Hematopoietic multipotent progenitor cell treated with erythropoietin and hydrocortisone succinate and interleukin-3 and kit ligand, for 17 days (in vitro differentiated cells): Measurements from ENCODE around the gene INPP5K.
A peak's percentile ranks its signal among the peaks of the same experiment; 100 is the strongest.

ENCODE experiments used
- DNase-seq: peaks from one replicate; pipeline ENCODE4 v3.0.0-alpha.2; 2015; ENCODE audit warnings: low spot score

INPP5K gene

GRCh38 chr17:1505586-1505985 is 10.8 kb downstream of the INPP5K start:
- no peak for DNase-seq

- no peak for DNase-seq
Measured at GRCh38 chr17:1504866-1505265, 11.5 kb downstream of the INPP5K start.

DNA sequence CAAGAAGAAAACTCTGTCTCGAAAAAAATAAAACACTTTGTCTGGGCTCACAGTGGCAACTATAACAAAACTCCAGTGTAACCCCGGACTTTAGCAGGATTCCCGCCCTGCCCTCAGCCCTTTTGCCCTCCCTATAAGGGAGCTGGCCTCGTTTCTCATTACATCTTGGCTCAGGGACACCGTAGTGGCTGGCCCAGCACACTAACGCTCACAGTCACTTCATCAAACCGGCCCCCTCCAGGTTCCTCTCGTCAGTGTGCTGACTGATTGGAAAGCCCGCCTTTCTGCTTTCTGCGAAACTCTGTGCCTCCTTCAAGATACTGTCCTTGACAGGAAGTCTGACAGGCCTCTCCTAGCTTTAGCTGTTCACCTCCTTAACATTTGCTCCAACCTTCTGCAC is 12.7 kb downstream of the INPP5K start:
- DNase-seq = no peak

GRCh38 chr17:1498869-1499268 is 17.5 kb downstream of the INPP5K start:
- DNase-seq = no peak

GRCh38 chr17:1498233-1498632 is 18.2 kb downstream of the INPP5K start:
- DNase-seq = no peak

GRCh38 chr17:1497831-1498230 is 18.6 kb downstream of the INPP5K start:
- no peak for DNase-seq

DNA sequence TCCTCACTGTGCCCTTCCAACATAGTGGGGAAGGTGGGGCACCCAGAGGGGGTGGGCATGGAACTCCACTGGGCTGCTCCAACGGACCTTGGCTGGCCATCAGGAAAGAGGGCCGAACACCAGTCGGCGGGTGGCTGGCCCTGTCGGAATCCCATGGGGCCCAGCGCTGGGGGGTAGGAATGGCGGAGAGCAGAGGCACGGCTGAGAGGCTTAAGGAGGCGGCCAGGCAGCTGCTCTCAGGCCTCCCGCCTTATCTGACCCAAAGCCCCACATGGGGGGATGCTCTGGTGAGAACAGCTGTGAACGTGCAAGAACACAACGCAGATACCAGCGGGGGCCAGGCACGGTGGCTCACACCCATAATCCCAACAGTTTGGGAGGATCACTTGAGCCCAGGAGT is 19.5 kb downstream of the INPP5K start:
- DNase-seq = no peak

DNA sequence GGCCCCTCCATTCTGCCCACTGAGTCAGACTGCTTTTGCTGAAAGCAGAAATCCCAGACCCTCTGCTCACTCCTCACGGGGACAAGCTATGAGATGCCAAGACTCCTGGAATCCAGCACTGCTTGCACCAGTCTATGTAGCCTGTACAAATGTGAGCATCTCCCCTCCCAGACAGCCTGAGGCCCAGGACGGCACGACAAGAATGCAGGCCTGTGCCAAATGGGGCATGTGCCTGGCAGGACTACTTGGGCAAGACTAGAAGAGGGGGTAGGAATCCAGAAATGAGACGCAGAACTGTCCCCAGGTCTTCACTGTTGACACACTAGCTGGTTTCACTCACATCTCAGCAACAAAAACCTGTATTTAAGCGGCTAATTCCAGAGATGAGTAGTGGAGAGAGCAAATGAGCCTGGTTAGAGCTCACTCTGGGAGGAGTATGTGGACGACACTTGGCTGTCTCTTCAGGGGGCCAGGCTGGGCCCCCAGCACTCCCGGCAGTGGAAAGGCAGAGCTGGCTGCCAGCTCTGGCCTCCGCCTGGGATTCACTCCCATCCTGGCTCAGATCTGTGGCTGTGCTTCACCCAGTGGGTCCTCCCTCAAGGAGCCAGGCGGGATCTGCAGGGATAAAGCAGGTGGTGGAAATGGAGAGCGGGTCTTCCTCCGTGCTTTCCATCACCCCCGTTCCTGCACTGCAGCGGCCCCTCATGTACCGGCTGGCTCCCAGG is 21.0 kb downstream of the INPP5K start:
- no peak for DNase-seq

DNA sequence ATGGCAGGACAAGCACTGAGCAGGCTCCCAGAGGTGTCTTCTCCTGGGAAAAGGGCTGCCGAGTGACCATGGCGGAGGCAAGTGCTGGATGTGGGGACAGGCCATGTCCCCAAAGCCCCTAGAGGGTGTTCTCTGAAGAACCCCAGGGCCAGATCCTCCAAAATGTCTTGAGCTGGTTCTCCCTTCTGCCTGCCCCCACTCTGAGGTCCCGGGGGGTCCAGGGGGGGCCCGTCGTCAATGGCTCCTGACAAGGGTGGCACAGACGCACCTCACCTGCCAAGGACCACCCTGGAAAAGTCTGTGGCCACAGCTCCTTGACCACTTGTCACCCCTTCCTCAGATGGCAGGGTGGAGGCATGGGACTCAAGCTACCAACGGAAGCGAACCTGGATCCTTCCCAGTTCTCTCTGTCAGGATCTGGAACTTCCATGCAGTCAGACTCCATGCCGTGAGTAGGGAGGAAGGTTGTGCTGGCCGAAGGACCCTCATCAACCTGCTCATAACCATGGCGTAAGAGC is 21.6 kb downstream of the INPP5K start:
- DNase-seq = no peak

- DNase-seq = no peak
Measured at GRCh38 chr17:1494203-1494602, 22.2 kb downstream of the INPP5K start.

GRCh38 chr17:1493291-1493980 is 23.0 kb downstream of the INPP5K start:
- DNase-seq = no peak

DNA sequence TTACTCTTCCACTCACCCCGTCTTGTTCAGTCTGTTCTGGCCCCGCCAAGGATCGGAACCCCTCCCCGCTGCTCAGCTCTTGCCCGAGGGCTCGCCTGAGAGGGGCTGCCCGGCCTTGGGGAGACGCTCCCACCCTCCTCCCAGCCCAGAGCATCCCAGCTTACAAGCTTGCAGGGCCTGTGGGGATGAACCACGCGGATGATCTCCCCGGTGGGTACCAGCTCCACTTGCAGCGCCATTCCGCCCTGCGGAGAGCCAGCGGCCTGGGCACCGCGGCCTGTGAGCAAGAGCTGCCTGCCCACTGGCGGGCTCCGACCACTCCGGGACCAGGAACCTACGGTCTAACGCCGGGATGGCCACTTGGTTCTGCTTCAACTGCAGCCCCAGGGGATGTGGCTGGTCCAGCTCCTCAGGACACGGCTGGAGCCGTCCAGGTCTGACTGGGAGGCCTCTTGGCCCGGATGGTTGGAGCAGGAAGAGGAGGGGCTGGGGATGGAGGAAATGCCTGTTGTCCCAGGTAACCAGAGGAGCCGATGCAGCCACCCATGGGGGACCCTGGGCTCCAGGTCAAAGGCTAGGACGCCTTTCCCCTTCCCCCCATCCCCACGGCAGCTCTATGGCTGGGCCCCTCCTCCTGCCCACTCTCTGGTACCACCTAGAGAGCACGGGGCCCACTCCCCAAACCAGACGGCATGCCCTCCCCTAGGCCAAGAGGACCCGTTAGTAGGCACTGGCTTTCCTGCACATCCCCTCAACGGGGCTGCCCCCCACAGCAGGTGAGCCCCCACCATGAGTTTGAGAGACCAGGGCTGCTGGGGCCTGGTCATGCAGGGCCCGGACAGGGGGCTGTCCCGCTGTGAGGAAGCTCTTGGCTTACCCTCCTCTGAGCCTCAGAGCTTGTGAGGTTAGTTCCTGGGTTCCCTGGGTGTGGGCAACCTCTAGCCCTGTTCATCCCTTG is 23.9 kb downstream of the INPP5K start, which contains the start of gene MYO1C:
Gene MYO1C, minus strand, starts transcription at position 438 of the 958 bp plus-strand sequence. Its CDS starts 199 bp downstream, at position 239.
- no peak for DNase-seq

GRCh38 chr17:1491443-1492248 is 24.8 kb downstream of the INPP5K start:
- peak; percentile 53 for DNase-seq

DNA sequence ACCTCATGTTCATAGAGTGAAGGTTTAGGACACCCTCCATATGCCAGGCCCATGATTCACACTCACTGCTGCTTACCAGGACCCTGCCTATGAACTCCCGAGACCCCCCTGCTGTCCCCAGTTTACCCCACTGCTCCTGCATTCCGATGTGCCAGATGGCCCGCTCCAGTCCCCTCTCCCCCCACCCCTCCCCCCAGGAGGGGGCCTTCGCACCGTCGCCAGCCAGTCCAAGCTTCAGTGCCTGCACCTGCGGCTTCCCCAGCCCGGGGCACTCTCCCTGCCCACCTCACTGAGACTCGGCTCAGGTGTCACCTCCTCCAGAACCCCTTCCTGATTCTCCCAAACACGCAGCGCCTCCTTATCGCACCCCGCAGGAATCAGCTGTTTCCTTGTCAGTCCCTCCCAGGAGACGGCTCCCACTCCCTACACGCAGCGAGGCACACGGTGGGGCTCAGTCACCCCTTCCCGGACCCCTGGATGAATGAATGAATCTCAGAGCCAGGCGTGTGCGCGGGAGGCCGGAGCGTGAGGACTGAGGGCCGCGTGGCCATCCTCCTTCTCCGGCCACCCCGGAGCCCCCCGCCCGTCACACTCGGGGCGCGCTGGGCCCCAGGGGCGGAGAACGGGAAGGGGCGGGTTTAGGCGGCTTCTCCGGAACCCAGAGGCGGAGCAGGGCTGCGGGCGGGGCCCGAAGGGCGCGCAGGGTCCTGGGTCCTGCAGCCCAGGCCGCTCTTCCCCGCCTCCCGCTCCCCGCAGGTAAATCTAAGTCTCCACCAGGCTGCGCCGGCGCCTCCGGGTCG is 25.6 kb downstream of the INPP5K start:
- DNase-seq = peak; percentile 21

GRCh38 chr17:1488826-1489270 is 27.6 kb downstream of the INPP5K start:
- peak; percentile 5 for DNase-seq

GRCh38 chr17:1487939-1488825 is 28.2 kb downstream of the INPP5K start:
- peak; percentile 80 for DNase-seq

- DNase-seq = peak; percentile 80
Measured at GRCh38 chr17:1486802-1487695, 29.4 kb downstream of the INPP5K start.
